ENCODE measurements around the gene PPFIA1. TPM values are rescaled to one million over a fixed set of nuclear protein-coding genes. Genes with fewer than 3 reads are reported as not detected.

PPFIA1 gene
- total RNA-seq, 4 donors from 2014 or later: 21.0 to 34.7 (median 29.8) TPM

- Histone ChIP-seq H3K27ac (no peak overlapping the region), H3K36me3 (peaks cover 28 to 94% (median 40%) of the 10 kb centered on the region in 3 donors), H3K27me3 (no peaks in the 10 kb centered on the region), H3K4me3 (no peak overlapping the region), H3K9me3 (no peaks in the 10 kb centered on the region), H3K4me1 (no peaks in the 10 kb centered on the region)
- no peak for TF ChIP-seq CTCF (IDR thresholded peaks at IDR 0.05)
- TF ChIP-seq POLR2A (IDR thresholded peaks at IDR 0.05): no peak
- no peak for DNase-seq
- intact Hi-C loops (cut with DNase I): no loop called here
- 91 to 95% methylated on average over 4 of the region's 4 CpGs for WGBS, 2 donors
These were observed 68.1 kb downstream of the PPFIA1 start for GRCh38 chr11:70338594-70338993.

DNA sequence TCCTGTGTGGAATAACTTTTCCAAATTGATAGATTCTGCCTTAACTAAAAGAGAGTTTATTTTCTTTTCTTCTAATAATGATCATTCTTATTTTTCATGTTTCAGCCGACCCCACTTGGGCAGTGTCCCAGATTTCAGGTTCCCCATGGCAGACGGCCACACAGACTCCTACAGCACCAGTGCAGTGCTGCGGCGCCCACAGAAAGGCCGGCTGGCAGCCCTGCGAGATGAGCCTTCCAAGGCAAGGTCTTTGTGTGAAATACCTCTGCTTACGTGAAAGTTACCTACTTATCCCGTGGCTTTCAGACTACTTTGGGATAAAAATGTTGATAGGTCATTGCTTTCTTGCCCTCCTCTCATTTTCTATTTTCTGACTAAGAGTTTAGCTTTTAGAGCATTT, 68.6 kb downstream of the PPFIA1 start:
- H3K4me1 ChIP-seq: no peaks in the 10 kb centered on the region
- no peaks in the 10 kb centered on the region for H3K9me3 ChIP-seq
- WGBS, 2 donors: 85 to 87% methylated on average over 7 to 8 of the region's 8 CpGs
- no peak overlapping the region for H3K4me3 ChIP-seq
- no peak for TF ChIP-seq POLR2A (IDR thresholded peaks at IDR 0.05)
- TF ChIP-seq CTCF (IDR thresholded peaks at IDR 0.05): no peak
- intact Hi-C loops (cut with DNase I): no loop called here
- no peak for DNase-seq
- H3K27me3 ChIP-seq: no peaks in the 10 kb centered on the region
- no peak overlapping the region for H3K27ac ChIP-seq
- peaks cover 28 to 94% (median 44%) of the 10 kb centered on the region in 3 donors for H3K36me3 ChIP-seq

DNA sequence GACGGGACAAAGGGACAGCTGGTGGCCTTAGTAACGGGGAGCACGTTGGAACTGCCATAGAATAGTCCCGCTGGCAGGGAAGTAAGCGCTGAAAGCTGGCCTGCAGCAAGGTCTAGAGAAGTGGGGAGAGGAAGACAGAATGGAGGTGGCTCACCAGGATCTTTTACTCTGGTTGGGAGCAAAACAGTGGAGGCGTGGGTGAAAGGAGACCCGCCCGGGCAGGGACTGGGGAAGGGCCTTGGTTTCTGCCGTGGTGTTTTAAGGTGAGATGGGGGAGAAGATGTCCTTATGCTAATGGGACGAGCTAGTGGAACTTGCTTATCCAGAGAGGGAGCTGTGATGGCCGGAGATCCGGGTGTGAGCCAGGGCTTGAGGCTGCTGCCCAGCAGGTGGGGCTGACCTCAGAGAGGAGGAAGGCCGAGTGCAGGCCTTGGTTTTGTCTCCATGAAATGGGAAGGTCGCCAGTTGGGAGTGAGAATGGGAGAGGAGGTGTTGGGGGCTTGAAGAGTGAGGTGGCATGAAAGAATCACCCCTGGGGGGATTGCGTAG, 71.5 kb downstream of the PPFIA1 start:
- WGBS, 2 donors: 81 to 85% methylated on average over 14 of the region's 15 CpGs
- Histone ChIP-seq H3K9me3 (no peaks in the 10 kb centered on the region), H3K4me3 (no peak overlapping the region), H3K27me3 (no peaks in the 10 kb centered on the region), H3K36me3 (peaks cover 18 to 92% (median 42%) of the 10 kb centered on the region in 3 donors), H3K4me1 (peaks cover 0 to 10% (median 0%) of the 10 kb centered on the region in 3 donors), H3K27ac (no peak overlapping the region)
- TF ChIP-seq CTCF (IDR thresholded peaks at IDR 0.05) (no peak), POLR2A (IDR thresholded peaks at IDR 0.05) (no peak)
- intact Hi-C loops (cut with DNase I): no loop called here
- no peak for DNase-seq

DNA sequence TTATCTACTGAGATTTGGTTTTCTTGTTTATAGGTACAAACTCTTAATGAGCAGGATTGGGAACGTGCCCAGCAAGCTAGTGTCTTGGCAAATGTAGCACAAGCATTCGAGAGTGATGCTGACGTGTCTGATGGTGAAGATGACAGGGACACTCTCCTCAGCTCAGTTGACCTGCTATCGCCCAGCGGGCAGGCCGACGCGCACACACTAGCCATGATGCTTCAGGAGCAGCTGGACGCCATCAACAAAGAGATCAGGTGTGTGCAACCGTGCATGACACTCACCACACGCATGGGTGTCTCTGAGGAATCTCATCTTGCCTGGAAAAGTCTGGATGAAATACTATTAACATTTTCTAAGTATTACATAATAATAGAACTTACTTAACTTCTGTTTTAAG, 73.1 kb downstream of the PPFIA1 start:
- Histone ChIP-seq H3K36me3 (peaks cover 18 to 92% (median 39%) of the 10 kb centered on the region in 3 donors), H3K9me3 (no peaks in the 10 kb centered on the region), H3K27ac (no peak overlapping the region), H3K4me3 (no peak overlapping the region), H3K4me1 (peaks cover 0 to 10% (median 0%) of the 10 kb centered on the region in 3 donors), H3K27me3 (no peaks in the 10 kb centered on the region)
- 85 to 92% methylated on average over 11 of the region's 11 CpGs for WGBS, 2 donors
- TF ChIP-seq CTCF (IDR thresholded peaks at IDR 0.05) (no peak), POLR2A (IDR thresholded peaks at IDR 0.05) (no peak)
- DNase-seq: no peak
- intact Hi-C loops (cut with DNase I): no loop called here

- no peak for DNase-seq
- H3K4me1 ChIP-seq: peaks cover 0 to 10% (median 0%) of the 10 kb centered on the region in 3 donors
- TF ChIP-seq POLR2A (IDR thresholded peaks at IDR 0.05) (no peak), CTCF (IDR thresholded peaks at IDR 0.05) (no peak)
- intact Hi-C loops (cut with DNase I): no loop called here
- H3K27me3 ChIP-seq: no peaks in the 10 kb centered on the region
- H3K4me3 ChIP-seq: no peak overlapping the region
- H3K36me3 ChIP-seq: peaks cover 0 to 97% (median 23%) of the 10 kb centered on the region in 3 donors
- WGBS, 2 donors: 91 to 92% methylated on average over 12 of the region's 12 CpGs
- no peak overlapping the region for H3K27ac ChIP-seq
- H3K9me3 ChIP-seq: no peaks in the 10 kb centered on the region
These were observed 77.7 kb downstream of the PPFIA1 start for GRCh38 chr11:70348191-70348590.

Data from esophagus squamous epithelium (tissue), 5 donors.